Epithelial cell of proximal tubule (primary cell): ENCODE measurements around the gene ZC3H13. TPM values are rescaled to one million over a fixed set of nuclear protein-coding genes. Genes with fewer than 3 reads are reported as not detected.

Source experiments
- DNase-seq: peaks from one replicate; pipeline ENCODE4 v3.0.0-alpha.2; 2011; ENCODE audit warnings: low read depth
- H3K4me3 ChIP-seq: 2 replicates; pipeline ENCODE4 v1.5.1; 2011; ENCODE audit warnings: low read depth, mild to moderate bottlenecking, low read length
- total RNA-seq: library from RNA; depleted of rRNA; stranded (reverse); fragments of >200 nt; gene quantifications from 2 replicates; pipeline ENCODE4 v1.2.3, GENCODE V29; 2015
- TF ChIP-seq, protein P1 (sequence below): conservative IDR thresholded peaks from 2 replicates; pipeline ENCODE4 v1.5.1; 2012; ENCODE audit warnings: low read depth, mild to moderate bottlenecking, low read length

Gene ZC3H13
- total RNA-seq, 1 donor from 2014 or later: 16.9 TPM

GRCh38 chr13:45943965-45944364 is 108.6 kb downstream of the ZC3H13 start:
- no peak overlapping the region for H3K4me3 ChIP-seq
- TF ChIP-seq, protein P1, sequence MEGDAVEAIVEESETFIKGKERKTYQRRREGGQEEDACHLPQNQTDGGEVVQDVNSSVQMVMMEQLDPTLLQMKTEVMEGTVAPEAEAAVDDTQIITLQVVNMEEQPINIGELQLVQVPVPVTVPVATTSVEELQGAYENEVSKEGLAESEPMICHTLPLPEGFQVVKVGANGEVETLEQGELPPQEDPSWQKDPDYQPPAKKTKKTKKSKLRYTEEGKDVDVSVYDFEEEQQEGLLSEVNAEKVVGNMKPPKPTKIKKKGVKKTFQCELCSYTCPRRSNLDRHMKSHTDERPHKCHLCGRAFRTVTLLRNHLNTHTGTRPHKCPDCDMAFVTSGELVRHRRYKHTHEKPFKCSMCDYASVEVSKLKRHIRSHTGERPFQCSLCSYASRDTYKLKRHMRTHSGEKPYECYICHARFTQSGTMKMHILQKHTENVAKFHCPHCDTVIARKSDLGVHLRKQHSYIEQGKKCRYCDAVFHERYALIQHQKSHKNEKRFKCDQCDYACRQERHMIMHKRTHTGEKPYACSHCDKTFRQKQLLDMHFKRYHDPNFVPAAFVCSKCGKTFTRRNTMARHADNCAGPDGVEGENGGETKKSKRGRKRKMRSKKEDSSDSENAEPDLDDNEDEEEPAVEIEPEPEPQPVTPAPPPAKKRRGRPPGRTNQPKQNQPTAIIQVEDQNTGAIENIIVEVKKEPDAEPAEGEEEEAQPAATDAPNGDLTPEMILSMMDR: no peak
- DNase-seq: no peak

DNA sequence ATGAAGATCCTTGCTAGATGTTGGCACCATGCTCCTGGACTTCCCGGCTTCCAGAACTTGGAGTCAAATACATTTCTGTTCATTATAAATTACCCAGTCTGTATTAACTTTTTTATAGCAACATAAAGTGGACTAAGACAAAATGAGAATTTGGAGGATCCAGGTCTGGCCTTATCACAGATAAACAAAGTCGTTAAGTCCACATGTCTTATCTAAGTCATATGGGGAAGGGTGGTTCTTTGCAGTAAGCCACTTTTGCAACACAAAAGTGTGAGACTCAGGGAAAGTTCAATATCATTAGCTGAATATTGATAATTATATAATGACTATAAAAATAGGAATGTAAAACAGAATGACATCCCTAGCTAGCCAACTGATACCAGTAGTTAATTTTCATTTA is 109.4 kb downstream of the ZC3H13 start:
- H3K4me3 ChIP-seq: no peak overlapping the region
- TF ChIP-seq, protein P1: no peak
- DNase-seq: no peak

- TF ChIP-seq, protein P1: no peak
- H3K4me3 ChIP-seq: no peak overlapping the region
- DNase-seq: no peak
Measured at GRCh38 chr13:45941261-45941660, 111.3 kb downstream of the ZC3H13 start.

- DNase-seq: no peak
- TF ChIP-seq, protein P1: no peak
- no peak overlapping the region for H3K4me3 ChIP-seq
Measured at GRCh38 chr13:45940061-45940460, 112.5 kb downstream of the ZC3H13 start.

DNA sequence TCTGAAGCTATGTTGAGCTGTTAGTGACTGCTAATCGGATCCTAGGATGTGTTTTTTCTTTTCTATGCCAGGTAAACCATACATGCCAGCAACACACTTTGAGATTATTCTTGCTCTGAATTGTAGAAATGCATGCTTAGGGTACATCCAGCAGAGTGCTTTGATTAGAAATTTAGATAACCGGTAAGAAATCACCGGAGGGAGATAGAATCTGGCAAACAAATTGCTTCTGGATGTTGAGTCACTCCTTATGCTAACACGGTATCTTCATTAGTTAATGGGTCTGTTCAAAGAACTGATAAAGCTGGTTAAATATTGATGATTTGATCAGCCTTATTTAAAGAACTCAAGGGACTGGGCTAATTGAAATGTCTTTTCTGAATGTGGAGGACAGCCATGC is 115.9 kb downstream of the ZC3H13 start:
- no peak overlapping the region for H3K4me3 ChIP-seq
- TF ChIP-seq, protein P1: no peak
- DNase-seq: no peak

DNA sequence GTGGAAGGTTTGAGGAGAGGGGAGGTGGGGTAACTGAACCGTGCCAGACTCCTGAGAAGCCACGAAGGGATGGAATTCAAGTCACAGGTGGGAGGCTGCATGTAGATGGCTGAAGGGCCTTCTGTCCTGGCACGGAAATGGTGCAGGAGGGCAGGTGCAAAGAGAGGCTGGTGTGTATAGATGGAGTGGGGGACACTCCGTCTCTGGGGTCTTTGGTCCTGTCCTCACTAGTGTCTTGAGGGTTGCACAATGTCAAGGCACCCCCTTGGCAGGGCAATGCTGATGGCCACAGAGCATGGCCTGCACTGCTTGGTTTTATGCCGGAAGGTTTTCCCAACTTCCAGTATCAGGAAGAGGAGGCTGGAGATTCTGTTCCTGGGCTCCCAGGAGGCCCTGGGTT is 118.3 kb downstream of the ZC3H13 start:
- TF ChIP-seq, protein P1: no peak
- no peak for DNase-seq
- no peak overlapping the region for H3K4me3 ChIP-seq

DNA sequence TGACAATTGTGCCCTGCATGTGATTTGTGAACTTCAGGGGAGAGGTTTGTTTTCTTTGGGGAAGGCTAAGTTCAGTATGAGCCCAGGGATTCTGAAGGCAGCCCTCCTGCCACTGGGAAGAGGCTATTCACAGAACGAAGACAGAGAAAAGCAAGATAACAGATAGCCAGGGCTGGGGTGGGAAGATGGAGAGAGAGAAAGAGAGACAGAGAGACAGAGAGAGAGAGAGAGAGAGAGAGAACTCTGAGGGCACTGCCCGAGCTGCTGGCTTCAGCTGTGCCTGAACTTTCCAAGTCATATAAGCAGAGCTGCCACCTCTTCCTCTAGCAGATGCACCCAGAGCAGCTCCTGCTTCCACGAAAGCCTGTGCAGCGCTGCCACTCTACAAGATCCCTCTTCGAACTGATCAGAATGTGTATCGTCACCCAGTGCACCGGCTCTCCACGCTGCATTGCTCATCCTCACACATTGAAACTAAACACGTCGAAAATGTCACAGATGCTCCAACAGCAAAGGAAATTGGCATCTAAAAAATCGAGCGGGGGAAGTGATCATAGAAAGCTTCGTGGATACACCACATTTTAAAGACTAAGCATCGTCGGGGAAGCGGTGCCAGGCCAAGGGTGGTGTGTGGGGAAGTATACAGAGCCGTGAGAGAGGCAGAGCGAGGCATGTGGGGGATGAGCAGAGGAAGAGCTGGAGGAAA is 119.2 kb downstream of the ZC3H13 start:
- DNase-seq: no peak
- TF ChIP-seq, protein P1: no peak
- H3K4me3 ChIP-seq: no peak overlapping the region
